Osteoblast (primary cell): ENCODE measurements around the gene ERC1. TPM values are rescaled to one million over a fixed set of nuclear protein-coding genes. Genes with fewer than 3 reads are reported as not detected.

Source experiments
- DNase-seq: peaks from one replicate; pipeline ENCODE4 v3.0.0; 2011; ENCODE audit warnings: low spot score, mixed read lengths; ENCODE audit not compliant: insufficient read length; ENCODE audit errors: missing footprints
- H2AFZ ChIP-seq: 2 replicates; pipeline ENCODE4 v1.6.0; 2011; ENCODE audit warnings: mild to moderate bottlenecking, low read length
- H3K27ac ChIP-seq: 2 replicates; pipeline ENCODE4 v1.5.1; 2011; ENCODE audit warnings: mild to moderate bottlenecking, low read depth, low read length, moderate library complexity
- H3K27me3 ChIP-seq: 2 replicates; pipeline ENCODE4 v1.6.0; 2012; ENCODE audit warnings: mild to moderate bottlenecking, control low read depth, inconsistent platforms, low read length, moderate library complexity; ENCODE audit not compliant: insufficient read depth
- H3K36me3 ChIP-seq: 2 replicates; pipeline ENCODE4 v1.5.1; 2011; ENCODE audit warnings: mild to moderate bottlenecking, low read length, control low read depth, moderate library complexity; ENCODE audit not compliant: insufficient read depth
- H3K4me1 ChIP-seq: 2 replicates; pipeline ENCODE4 v1.5.1; 2011; ENCODE audit warnings: mild to moderate bottlenecking, low read length, control low read depth, moderate library complexity; ENCODE audit not compliant: insufficient read depth
- H3K4me2 ChIP-seq: 2 replicates; pipeline ENCODE4 v1.6.0; 2011; ENCODE audit warnings: mild to moderate bottlenecking, low read length; ENCODE audit not compliant: insufficient read depth
- H3K4me3 ChIP-seq: fragments of 200-600 bp; sonication (generic); 3 replicates; pipeline ENCODE4 v1.5.1; 2012; ENCODE audit warnings: mild to moderate bottlenecking, low read length, inconsistent platforms; ENCODE audit not compliant: insufficient read depth
- H3K79me2 ChIP-seq: 2 replicates; pipeline ENCODE4 v1.6.0; 2012; ENCODE audit warnings: mild to moderate bottlenecking, low read length, control low read depth, inconsistent platforms; ENCODE audit not compliant: insufficient read depth
- H3K9me3 ChIP-seq: 2 replicates; pipeline ENCODE4 v1.5.1; 2011; ENCODE audit warnings: low read depth, low read length, control low read depth
- H4K20me1 ChIP-seq: 2 replicates; pipeline ENCODE4 v1.6.0; 2012; ENCODE audit warnings: mild to moderate bottlenecking, low read length, control low read depth; ENCODE audit not compliant: insufficient read depth
- CTCF ChIP-seq: IDR thresholded peaks from 2 replicates; pipeline ENCODE4 v1.5.1; 2011; ENCODE audit warnings: mild to moderate bottlenecking, low read depth, low read length, moderate library complexity; ENCODE audit errors: extremely low read depth
- total RNA-seq: library from RNA; depleted of rRNA; stranded (reverse); fragments of >200 nt; gene quantifications from 2 replicates; pipeline ENCODE4 v1.2.3, GENCODE V29; 2012

Gene ERC1
- total RNA-seq, 1 donor: 36.2 TPM

DNA sequence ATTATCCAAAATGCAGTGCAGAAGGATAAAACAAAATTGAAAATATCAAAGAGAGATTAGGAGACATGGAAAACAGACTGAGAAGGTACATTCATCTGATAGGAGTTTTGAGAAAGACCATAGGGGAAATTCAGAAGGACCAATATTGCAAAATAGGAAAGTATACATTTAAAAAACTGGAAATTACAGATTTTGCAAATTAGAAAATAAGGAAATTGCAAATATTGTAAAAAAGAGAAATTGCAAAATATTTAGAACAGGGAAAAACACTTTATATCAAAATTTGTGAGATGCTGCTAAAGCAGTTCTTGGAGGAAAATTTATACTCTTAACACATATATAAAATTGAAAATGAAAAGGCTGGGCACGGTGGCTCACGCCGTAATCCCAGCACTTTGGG lies 410.9 kb downstream of the ERC1 start:
- no peaks in the 10 kb centered on the region for H3K9me3 ChIP-seq
- DNase-seq: no peak
- no peak overlapping the region for H3K27ac ChIP-seq
- H3K4me2 ChIP-seq: no peak overlapping the region
- no peak overlapping the region for H2AFZ ChIP-seq
- H3K36me3 ChIP-seq: no peaks in the 10 kb centered on the region
- H3K4me1 ChIP-seq: no peaks in the 10 kb centered on the region
- H3K79me2 ChIP-seq: no peaks in the 10 kb centered on the region
- no peaks in the 10 kb centered on the region for H3K27me3 ChIP-seq
- TF ChIP-seq CTCF: no peak
- H3K4me3 ChIP-seq: no peak overlapping the region
- no peaks in the 10 kb centered on the region for H4K20me1 ChIP-seq

DNA sequence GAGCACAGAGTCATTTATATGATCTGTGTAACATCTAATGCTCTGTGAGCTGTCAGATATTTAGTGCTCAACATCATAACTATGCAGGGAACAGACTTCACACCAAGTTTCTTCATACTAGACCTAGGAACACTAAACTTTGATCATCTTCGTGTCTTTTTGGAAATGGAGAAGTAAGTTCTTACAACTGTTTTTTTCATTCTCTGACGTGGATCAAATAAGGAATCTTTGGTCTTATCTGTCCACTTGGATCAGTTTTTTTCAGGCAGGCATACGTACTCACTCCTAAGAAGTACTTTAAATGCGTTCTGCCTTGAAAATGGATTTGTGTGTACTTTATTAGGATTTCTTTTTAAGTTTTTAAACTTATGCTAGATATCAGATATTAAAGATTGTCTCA lies 412.4 kb downstream of the ERC1 start:
- Histone ChIP-seq H3K79me2 (no peaks in the 10 kb centered on the region), H3K4me1 (no peaks in the 10 kb centered on the region), H2AFZ (no peak overlapping the region), H3K9me3 (no peaks in the 10 kb centered on the region), H3K27ac (no peak overlapping the region), H3K36me3 (no peaks in the 10 kb centered on the region), H3K4me2 (no peak overlapping the region), H3K27me3 (no peaks in the 10 kb centered on the region), H4K20me1 (no peaks in the 10 kb centered on the region), H3K4me3 (no peak overlapping the region)
- no peak for TF ChIP-seq CTCF
- DNase-seq: no peak

DNA sequence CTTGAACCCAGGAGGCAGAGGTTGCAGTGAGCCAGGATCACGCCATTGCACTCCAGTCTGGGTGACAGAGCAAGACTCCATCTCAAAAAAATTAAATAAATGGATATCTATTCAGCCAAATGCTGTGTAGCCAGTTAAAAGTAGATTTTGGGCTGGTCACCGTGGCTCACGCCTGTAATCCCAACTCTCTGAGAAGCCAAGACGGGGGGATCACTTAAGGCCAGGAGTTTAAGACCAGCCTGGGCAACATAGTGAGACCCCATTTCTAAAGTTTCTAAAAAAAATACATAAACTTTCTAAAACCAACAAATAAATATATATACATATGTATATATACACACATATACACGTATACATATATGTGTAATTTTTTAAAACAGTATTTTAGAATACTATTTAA lies 414.6 kb downstream of the ERC1 start:
- Histone ChIP-seq H2AFZ (no peak overlapping the region), H3K4me2 (no peak overlapping the region), H3K36me3 (no peaks in the 10 kb centered on the region), H3K27me3 (no peaks in the 10 kb centered on the region), H3K79me2 (no peaks in the 10 kb centered on the region), H3K9me3 (no peaks in the 10 kb centered on the region), H3K27ac (no peak overlapping the region), H4K20me1 (no peaks in the 10 kb centered on the region), H3K4me3 (no peak overlapping the region), H3K4me1 (no peaks in the 10 kb centered on the region)
- no peak for DNase-seq
- TF ChIP-seq CTCF: no peak

- no peaks in the 10 kb centered on the region for H3K36me3 ChIP-seq
- no peaks in the 10 kb centered on the region for H3K27me3 ChIP-seq
- TF ChIP-seq CTCF: no peak
- H4K20me1 ChIP-seq: no peaks in the 10 kb centered on the region
- H2AFZ ChIP-seq: no peak overlapping the region
- H3K79me2 ChIP-seq: no peaks in the 10 kb centered on the region
- no peak for DNase-seq
- H3K27ac ChIP-seq: no peak overlapping the region
- H3K4me2 ChIP-seq: no peak overlapping the region
- H3K4me1 ChIP-seq: no peaks in the 10 kb centered on the region
- no peaks in the 10 kb centered on the region for H3K9me3 ChIP-seq
- H3K4me3 ChIP-seq: no peak overlapping the region
Measured at GRCh38 chr12:1410794-1411193, 419.8 kb downstream of the ERC1 start.
